GM18519 (cell line): ENCODE results near the gene SRL.

Experiments used
- ATAC-seq: cut with Tn5 transposase; IDR thresholded peaks from one replicate; pipeline ENCODE4 v1.9.1; 2021; ENCODE audit warnings: mild to moderate bottlenecking, moderate library complexity; ENCODE audit not compliant: unreplicated experiment, low FRiP score

Gene SRL

DNA sequence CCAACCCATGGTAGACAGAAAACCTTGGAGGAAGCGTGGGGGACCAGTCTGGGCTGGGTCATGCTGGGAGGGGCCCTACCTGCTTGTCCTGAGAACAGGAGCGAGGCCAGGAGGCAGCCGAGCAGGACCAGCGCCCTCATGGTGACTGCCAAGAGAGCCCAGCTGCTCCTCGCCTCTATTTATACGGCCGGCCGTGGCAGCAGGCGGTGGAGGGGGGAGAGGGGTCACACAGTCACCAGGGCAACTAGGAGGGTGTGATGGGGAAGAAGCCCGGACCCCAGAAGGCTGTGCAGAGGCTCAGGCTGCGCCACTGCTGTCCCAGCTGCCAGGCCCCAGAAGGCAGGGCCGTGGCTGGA is at the start of gene SRL:
Gene SRL (minus strand): TSS at position 153 of the 356 bp plus-strand sequence. CDS start 13 bp downstream, at position 140.
- no peak for ATAC-seq

DNA sequence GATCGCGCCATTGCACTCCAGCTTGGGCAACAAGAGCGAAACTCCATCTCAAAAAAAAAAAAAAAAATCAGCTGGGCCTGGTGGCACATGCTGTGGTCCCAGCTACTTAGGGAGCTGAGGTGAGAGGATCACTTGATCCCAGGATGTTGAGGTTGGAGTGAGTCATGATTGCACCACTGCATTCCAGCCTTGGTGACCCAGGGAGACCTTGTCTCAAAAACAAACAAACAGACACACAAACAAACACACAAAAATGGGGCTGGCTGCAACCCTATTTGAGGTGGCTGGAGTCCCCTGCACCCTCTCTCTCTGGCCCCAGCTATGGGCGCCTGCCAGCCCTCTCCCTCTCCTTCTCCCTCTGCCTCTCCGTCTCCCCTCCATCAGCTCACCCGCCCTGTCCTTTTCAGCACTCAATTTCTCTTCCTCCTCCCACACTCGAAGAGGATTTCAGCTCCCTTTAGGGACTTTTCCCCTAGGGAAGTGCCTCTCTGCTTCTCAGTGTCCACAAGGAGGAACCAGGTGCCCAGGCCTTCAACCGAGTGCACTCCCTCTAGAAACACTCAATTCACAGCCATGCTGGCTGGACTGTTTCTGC is 48.5 kb upstream of the SRL start:
- ATAC-seq = no peak

DNA sequence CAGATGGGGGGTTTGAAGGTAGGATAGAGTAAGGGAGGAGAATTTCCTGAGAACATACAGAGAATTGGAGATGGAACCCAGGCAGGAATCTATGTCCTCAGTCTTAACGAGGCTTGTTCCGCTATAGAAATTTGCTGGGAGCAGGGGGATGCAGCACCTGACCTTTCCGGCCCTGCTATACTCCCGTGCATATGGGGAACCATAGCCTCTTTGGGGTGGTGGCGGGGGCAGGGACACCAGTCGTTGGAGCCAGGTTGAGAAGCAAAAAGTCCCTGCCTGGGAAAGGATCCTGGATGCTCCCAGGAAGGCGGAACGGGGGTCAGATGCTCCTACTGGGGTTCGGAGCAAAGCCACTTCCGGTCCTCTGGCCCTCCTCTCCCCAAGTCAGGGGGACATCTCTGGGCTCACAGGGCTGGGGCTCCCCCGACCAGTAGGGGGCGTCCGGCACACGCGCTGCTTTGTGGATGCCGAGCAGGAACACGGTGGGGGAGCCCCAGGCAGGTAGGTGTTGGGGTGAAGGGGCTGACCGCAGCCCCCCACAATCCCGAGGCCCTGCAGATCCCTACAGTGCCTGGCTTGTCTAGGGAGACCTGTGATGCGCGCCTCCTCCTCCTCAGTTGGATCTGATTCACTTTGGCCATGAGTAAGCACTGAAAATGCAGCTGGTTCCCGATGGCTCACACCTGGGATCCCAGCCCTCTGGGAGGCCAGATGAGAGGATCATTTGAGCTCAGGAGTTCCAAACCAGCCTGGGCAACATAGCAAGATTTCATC is 46.5 kb upstream of the SRL start:
- no peak for ATAC-seq

DNA sequence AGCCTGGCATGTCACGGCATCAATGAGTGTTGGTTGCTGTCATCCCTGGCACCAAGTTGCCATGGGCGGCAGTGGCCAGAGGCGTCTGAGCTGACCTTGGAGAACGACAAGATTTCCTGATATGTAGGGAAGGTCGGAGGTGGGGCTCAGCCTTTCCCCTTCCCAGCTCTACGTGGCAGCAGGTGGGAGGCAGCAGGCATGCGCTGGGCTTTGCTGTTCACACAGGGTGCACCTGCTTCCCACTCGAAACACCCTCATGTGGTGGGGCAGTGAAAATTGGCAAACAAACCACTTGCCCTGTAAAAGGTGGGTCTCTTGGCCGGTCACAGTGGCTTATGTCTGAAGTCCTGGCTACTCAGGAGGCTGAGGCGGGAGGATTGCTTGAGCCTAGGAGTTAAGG is 43.3 kb upstream of the SRL start:
- ATAC-seq = no peak

GRCh38 chr16:4283939-4284338 is 42.1 kb upstream of the SRL start:
- no peak for ATAC-seq

GRCh38 chr16:4283441-4283840 is 41.6 kb upstream of the SRL start:
- ATAC-seq = no peak

- ATAC-seq = no peak
Measured at GRCh38 chr16:4280625-4281024, 38.7 kb upstream of the SRL start.

DNA sequence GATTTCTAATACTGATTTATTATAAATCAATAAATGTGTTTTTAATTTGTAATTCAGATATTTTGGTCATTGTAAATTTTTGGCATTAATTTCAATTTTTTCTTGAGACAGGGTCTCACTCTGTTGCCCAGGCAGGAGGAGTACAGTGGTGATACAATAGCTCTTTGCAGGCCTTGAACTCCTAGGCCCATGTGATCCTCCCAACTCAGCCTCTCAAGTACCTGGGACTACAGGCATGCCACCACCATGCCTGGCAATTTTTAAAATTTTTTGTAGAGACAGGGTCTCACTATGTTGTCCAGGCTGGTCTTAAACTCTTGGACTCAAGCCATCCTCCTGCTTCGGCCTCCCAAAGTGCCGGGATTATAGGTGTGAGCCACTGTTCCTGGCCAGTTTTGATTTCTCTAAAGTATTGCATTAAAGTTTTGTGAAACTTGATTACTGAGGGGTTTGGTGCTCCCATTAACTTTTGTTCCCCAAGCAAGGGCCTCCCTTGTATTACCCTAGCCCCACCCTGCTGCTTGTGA is 36.2 kb upstream of the SRL start:
- ATAC-seq = no peak

DNA sequence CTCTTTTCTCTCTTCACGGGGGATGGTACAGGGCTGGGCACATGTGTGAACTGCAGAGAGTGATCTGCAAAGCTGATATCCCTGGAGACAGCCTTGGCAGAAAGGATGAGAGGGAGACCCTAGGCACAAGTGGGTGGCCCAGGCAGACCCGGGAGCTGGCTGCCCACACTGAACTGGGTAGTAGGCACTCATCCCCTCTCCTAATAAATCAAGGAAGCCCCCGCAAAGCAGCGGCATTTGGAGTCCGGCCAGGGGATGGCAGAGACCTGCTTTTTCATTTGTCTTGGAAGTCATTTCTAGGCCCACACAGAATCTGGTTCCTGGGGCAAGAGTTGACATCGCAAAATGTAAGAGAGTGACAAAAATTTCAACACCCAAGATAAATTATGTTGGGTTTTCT is 34.0 kb upstream of the SRL start:
- ATAC-seq = no peak

DNA sequence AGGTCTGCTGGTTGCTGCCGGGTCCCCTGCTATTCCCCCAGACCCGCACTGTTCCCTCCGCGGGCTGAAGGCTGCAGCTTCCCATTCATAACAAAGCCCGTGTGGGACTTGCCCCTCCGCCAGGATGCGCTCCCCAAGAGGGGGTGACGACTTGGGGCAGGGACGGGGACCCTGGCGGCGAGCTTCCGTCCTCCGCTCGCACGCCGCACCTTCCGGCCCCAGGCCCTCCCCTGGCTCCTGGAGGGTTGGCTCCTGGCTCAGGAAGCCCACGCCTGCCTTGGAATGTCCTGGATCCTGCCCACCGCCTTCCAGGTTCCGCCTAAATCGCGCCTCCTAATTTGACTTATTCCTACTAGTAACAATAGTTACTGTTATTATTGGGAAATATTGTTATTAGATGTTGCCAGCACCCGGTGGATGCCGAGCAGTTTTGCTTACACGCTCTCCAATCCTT is 32.0 kb upstream of the SRL start:
- ATAC-seq = no peak

- ATAC-seq = no peak
Measured at GRCh38 chr16:4272114-4272956, 30.5 kb upstream of the SRL start.

- ATAC-seq = peak; percentile 69
Measured at GRCh38 chr16:4271176-4272113, 29.6 kb upstream of the SRL start.

GRCh38 chr16:4270595-4270994 is 28.7 kb upstream of the SRL start:
- ATAC-seq = no peak

DNA sequence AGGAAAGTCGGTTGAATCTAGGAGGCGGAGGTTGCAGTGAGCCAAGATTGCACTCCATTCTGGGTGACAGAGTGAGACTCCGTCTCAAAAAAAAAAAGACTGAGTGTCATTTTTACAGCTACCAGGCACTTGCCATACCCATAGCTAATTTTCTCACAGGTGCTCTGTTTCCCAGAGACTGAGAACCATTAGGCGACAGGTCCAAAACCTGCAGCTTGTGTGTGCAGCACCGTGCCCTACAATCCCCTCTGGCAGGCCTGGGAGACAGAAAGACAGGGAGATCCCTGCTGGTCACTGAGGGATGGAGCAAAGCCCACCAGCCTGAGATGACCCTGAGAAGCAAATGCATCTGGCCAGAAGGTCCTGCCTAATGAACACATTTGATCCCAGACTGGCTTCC is 28.2 kb upstream of the SRL start:
- no peak for ATAC-seq

- no peak for ATAC-seq
Measured at GRCh38 chr16:4266372-4266771, 24.5 kb upstream of the SRL start.

- no peak for ATAC-seq
Measured at GRCh38 chr16:4265676-4266075, 23.8 kb upstream of the SRL start.

DNA sequence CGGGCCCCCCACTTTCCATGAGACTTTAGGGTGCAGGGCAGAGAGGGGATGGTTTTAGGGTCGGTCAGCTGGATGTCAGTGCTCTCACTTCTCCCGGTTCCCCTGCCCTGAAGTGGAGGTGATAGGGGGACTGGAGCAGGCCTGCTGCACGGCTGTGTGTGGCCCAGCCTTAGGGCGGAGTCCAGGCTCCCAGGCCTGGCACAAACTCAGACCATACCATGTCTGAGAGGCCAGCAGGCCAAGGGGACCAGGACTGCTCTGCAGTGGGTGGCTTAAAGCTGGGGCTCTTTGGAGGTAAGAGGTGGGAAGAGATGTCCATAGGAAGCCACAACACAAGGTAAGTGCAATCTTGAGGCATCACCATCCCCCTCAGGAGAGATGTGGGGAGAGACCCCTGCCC is 22.7 kb upstream of the SRL start:
- ATAC-seq = no peak

DNA sequence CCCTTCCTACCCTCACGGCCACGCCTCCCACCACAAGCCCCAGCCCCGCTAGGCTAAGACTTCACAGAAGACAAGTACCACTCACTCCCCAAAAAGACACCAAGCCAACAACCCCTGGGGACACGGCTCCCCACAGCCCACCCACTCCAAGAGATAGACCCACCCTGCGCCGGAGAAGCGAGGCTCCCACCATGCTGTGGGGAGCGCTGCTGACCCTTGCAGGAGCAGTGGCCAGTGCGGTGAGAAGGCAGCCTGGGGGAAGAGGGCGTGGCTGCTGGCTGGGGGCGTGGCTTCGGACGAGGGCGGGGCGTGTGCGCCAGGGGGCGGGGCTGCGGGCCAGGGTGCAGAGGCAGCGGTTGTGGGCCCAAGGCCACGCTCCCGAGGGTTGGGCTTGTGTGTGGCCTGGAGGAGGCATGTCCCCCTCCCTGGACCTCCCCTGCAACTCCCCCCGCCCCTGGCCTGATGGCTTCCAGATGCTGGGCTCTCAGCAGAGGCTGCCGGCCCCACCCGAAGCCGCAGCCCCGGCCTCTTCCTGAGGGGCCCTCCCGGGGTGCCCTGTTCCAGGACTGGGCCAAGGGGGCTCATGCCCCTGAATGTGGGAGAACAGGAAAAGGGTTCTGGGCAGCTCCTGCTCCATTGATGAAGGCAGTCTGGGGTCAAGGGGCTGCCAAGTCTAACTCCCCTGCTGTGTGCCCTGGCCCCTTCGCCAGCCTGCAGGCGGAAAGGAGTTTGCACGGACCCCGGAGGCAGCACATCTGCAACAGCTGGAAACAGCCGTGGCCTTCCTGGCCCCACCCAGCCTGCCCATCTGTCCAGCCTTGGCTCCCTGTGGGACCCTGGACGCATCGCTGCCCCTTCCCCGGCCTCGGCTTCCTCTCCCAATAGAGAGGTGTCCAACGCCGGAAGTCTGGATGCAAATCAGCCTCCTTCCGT is 21.9 kb upstream of the SRL start:
- no peak for ATAC-seq

- no peak for ATAC-seq
Measured at GRCh38 chr16:4262303-4262835, 20.5 kb upstream of the SRL start.
